SU-DHL-6 (cell line): ENCODE results near the gene TIMM44.
"Not testable (repeated sequence)": the region's sequence is repeated elsewhere in the genome, so short reads cannot be mapped to it uniquely, and the experiment has no call there.

Experiments
- H2AFZ ChIP-seq: fragments of 200-600 bp; sonication (generic); 2 replicates; pipeline ENCODE4 v1.6.1; 2014; ENCODE audit warnings: low read depth, mild to moderate bottlenecking, moderate library complexity, mixed read lengths, antibody characterized with exemption, low read length; ENCODE audit not compliant: severe bottlenecking
- H3F3A ChIP-seq: fragments of 200-600 bp; shearing (Covaris generic); 2 replicates; pipeline ENCODE4 v1.6.0; 2016; ENCODE audit warnings: antibody characterized with exemption, mild to moderate bottlenecking; ENCODE audit not compliant: insufficient read depth
- H3K27ac ChIP-seq: fragments of 200-600 bp; sonication (generic); 2 replicates; pipeline ENCODE4 v1.5.1; 2016; ENCODE audit warnings: low read depth, mild to moderate bottlenecking, low read length, moderate library complexity, mixed read lengths
- H3K27me3 ChIP-seq: fragments of 200-600 bp; sonication (generic), shearing (Covaris generic); 2 replicates; pipeline ENCODE4 v1.6.0; 2014; ENCODE audit warnings: mild to moderate bottlenecking, low read length
- H3K36me3 ChIP-seq: fragments of 200-600 bp; sonication (generic); 2 replicates; pipeline ENCODE4 v1.6.1; 2014; ENCODE audit warnings: mild to moderate bottlenecking, low read length, mixed read lengths
- H3K4me2 ChIP-seq: fragments of 300-600, 200-600 bp; shearing (Covaris generic), sonication (generic); 2 replicates; pipeline ENCODE4 v1.6.0; 2014; ENCODE audit warnings: low read length, low read depth, mild to moderate bottlenecking; ENCODE audit not compliant: poor library complexity, severe bottlenecking
- H3K4me3 ChIP-seq: fragments of 200-600 bp; sonication (generic); 2 replicates; pipeline ENCODE4 v1.5.1; 2014; ENCODE audit warnings: antibody characterized with exemption, low read length, mild to moderate bottlenecking, mixed read lengths; ENCODE audit not compliant: insufficient read depth, poor library complexity, severe bottlenecking
- H3K79me2 ChIP-seq: fragments of 200-600 bp; sonication (generic); 2 replicates; pipeline ENCODE4 v1.6.1; 2014; ENCODE audit warnings: mild to moderate bottlenecking, low read length, moderate library complexity; ENCODE audit not compliant: insufficient read depth
- H3K9ac ChIP-seq: fragments of 200-600 bp; sonication (generic); 2 replicates; pipeline ENCODE4 v1.7.0; 2014; ENCODE audit warnings: mild to moderate bottlenecking, low read length
- H3K9me2 ChIP-seq: fragments of 200-600 bp; sonication (generic); replicated peaks from 2 replicates; pipeline ENCODE4 v1.6.1; 2014; ENCODE audit warnings: low read length; ENCODE audit not compliant: insufficient read depth
- H3K9me3 ChIP-seq: fragments of 200-600 bp; sonication (generic); 2 replicates; pipeline ENCODE4 v1.6.1; 2014; ENCODE audit warnings: low read length, mixed read lengths; ENCODE audit not compliant: insufficient read depth
- H4K20me1 ChIP-seq: fragments of 200-600 bp; sonication (generic); 2 replicates; pipeline ENCODE4 v1.6.1; 2014; ENCODE audit warnings: low read depth, mild to moderate bottlenecking, antibody characterized with exemption, low read length, moderate library complexity, mixed read lengths
- EZH2phosphoT487 ChIP-seq: fragments of 200-600 bp; sonication (generic), shearing (Covaris generic); conservative IDR thresholded peaks from 2 replicates; pipeline ENCODE4 v1.6.1; 2018; ENCODE audit warnings: mild to moderate bottlenecking, antibody characterized with exemption, low read length, moderate library complexity, mixed read lengths
- TF ChIP-seq, protein P1 (sequence below): fragments of 200-600 bp; sonication (generic); IDR thresholded peaks from one replicate; pipeline ENCODE4 v1.5.1; 2017; ENCODE audit warnings: antibody characterized with exemption, mild to moderate bottlenecking, low read length, moderate library complexity; ENCODE audit not compliant: insufficient read depth, poor library complexity, severe bottlenecking

The TIMM44 gene

DNA sequence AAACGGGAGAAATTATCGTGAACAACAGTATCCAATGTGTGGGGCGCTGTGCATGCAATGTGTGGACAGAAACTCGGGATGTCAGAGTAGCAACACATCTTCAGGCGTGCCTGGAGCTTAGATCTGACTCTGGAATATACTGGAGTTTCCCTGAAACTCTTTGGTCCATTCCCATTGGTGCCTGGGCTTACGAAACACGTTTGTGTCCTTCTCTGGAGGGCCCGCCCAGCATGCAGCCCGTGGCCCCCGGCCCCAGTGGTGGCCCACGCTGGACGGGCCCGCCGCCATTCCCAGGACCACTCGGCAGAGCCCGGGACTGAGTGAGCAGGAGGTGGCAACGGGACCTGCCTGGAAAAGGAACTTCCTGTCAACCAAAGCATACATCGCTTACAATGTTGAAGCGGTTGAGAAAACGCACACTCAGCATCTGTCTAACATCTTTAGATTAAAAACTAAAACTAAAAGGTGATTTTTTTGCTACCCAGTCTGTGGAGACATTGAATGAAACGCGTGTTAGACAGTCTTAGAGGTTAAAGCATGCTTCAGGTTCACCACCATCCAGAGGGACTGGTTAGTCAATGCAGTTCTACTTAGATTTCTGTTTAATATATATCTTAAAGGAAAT lies 19.3 kb upstream of the TIMM44 start:
- Histone ChIP-seq H3K36me3 (peaks cover 12% of the 10 kb centered on the region; the same call in 1 of the 2 replicates), H3K9me3 (no peaks in the 10 kb centered on the region), H3K9ac (no peak overlapping the region), H3K9me2 (no peaks in the 10 kb centered on the region), H4K20me1 (peaks cover 5% of the 10 kb centered on the region; the same call in 1 of the 2 replicates), H3K27ac (no peak overlapping the region), H3K79me2 (no peaks in the 10 kb centered on the region), H3F3A (no peaks in the 10 kb centered on the region), H3K27me3 (no peaks in the 10 kb centered on the region), H2AFZ (no peak overlapping the region), H3K4me3 (no peak overlapping the region), H3K4me2 (no peak overlapping the region)
- no peak for TF ChIP-seq EZH2phosphoT487
- TF ChIP-seq, protein P1, sequence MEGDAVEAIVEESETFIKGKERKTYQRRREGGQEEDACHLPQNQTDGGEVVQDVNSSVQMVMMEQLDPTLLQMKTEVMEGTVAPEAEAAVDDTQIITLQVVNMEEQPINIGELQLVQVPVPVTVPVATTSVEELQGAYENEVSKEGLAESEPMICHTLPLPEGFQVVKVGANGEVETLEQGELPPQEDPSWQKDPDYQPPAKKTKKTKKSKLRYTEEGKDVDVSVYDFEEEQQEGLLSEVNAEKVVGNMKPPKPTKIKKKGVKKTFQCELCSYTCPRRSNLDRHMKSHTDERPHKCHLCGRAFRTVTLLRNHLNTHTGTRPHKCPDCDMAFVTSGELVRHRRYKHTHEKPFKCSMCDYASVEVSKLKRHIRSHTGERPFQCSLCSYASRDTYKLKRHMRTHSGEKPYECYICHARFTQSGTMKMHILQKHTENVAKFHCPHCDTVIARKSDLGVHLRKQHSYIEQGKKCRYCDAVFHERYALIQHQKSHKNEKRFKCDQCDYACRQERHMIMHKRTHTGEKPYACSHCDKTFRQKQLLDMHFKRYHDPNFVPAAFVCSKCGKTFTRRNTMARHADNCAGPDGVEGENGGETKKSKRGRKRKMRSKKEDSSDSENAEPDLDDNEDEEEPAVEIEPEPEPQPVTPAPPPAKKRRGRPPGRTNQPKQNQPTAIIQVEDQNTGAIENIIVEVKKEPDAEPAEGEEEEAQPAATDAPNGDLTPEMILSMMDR: no peak

- H3K27me3 ChIP-seq: no peaks in the 10 kb centered on the region
- no peak overlapping the region for H3K4me2 ChIP-seq
- peaks cover 10% of the 10 kb centered on the region; the same call in 1 of the 2 replicates for H3K36me3 ChIP-seq
- H3K9me2 ChIP-seq: no peaks in the 10 kb centered on the region
- peaks cover 5% of the 10 kb centered on the region; the same call in 1 of the 2 replicates for H4K20me1 ChIP-seq
- no peaks in the 10 kb centered on the region for H3K79me2 ChIP-seq
- no peaks in the 10 kb centered on the region for H3K9me3 ChIP-seq
- H3K27ac ChIP-seq: no peak overlapping the region
- H3K4me3 ChIP-seq: no peak overlapping the region
- H3F3A ChIP-seq: no peaks in the 10 kb centered on the region
- TF ChIP-seq EZH2phosphoT487: no peak
- TF ChIP-seq, protein P1: no peak
- H3K9ac ChIP-seq: no peak overlapping the region
- no peak overlapping the region for H2AFZ ChIP-seq
Measured at GRCh38 chr19:7961920-7962626, 18.6 kb upstream of the TIMM44 start.

GRCh38 chr19:7961082-7961481 lies 17.6 kb upstream of the TIMM44 start:
- not testable (repeated sequence) for H2AFZ ChIP-seq, H3K9ac ChIP-seq, H3K79me2 ChIP-seq, H3K27me3 ChIP-seq, H3K9me2 ChIP-seq, H3K9me3 ChIP-seq, H4K20me1 ChIP-seq, H3K4me2 ChIP-seq, H3K27ac ChIP-seq, H3K36me3 ChIP-seq, H3K4me3 ChIP-seq, H3F3A ChIP-seq

GRCh38 chr19:7959211-7959610 lies 15.7 kb upstream of the TIMM44 start:
- Histone ChIP-seq H3K9me2 (no peaks in the 10 kb centered on the region), H3K79me2 (no peaks in the 10 kb centered on the region), H2AFZ (no peak overlapping the region), H4K20me1 (peaks cover 5% of the 10 kb centered on the region; the same call in 1 of the 2 replicates), H3K27ac (no peak overlapping the region), H3K4me3 (no peak overlapping the region), H3K27me3 (no peaks in the 10 kb centered on the region), H3K36me3 (peaks cover 7% of the 10 kb centered on the region; the same call in 1 of the 2 replicates), H3K9ac (no peak overlapping the region), H3K4me2 (no peak overlapping the region), H3K9me3 (no peaks in the 10 kb centered on the region), H3F3A (no peaks in the 10 kb centered on the region)
- TF ChIP-seq, protein P1: no peak
- TF ChIP-seq EZH2phosphoT487: no peak
